IMR-90 (cell line): ENCODE data around the gene TP73. TPM values are rescaled to one million over a fixed set of nuclear protein-coding genes. Genes with fewer than 3 reads are reported as not detected.

ENCODE experiments used
- ATAC-seq: fragments of 200-7000 bp; cut with Tn5 transposase; 2 replicates; pipeline ENCODE4 v1.9.1; 2020; ENCODE audit warnings: low read depth, mild to moderate bottlenecking, moderate library complexity
- BruUV-seq: library from RNA; stranded (reverse); fragments of 400-500 nt; replicated peaks from 2 replicates; lab custom pipeline; 2021; lab: Mats Ljungman, UMichigan
- CTCF ChIA-PET: fragments of 300-600 bp; formaldehyde crosslinking; extraction: SDS; loops from one replicate; lab custom pipeline; 2021; ENCODE audit warnings: antibody characterized with exemption; lab: Yijun Ruan, JAX
- POLR2A ChIA-PET: fragments of 300-600 bp; sonication (Branson Sonifier 250); formaldehyde crosslinking; loops from one replicate; lab custom pipeline; 2022; ENCODE audit warnings: antibody characterized with exemption; ENCODE audit not compliant: unreplicated experiment; lab: Charles Lee
- DNase-seq: peaks from one replicate; pipeline ENCODE4 v3.0.0; 2013
- H2AFZ ChIP-seq: replicated peaks from 2 replicates; pipeline ENCODE3; 2013; ENCODE audit warnings: low read length, mild to moderate bottlenecking; ENCODE audit not compliant: poor library complexity
- H2AK5ac ChIP-seq: 2 replicates; pipeline ENCODE4 v1.6.1; 2013; ENCODE audit warnings: low read depth, low read length, inconsistent platforms
- H2AK9ac ChIP-seq: replicated peaks from 2 replicates; pipeline ENCODE3; 2013; ENCODE audit warnings: mild to moderate bottlenecking, low read depth, low read length, moderate library complexity; ENCODE audit not compliant: poor library complexity
- H2BK120ac ChIP-seq: 2 replicates; pipeline ENCODE4 v1.6.1; 2013; ENCODE audit warnings: low read depth, low read length, inconsistent platforms
- H2BK15ac ChIP-seq: 3 replicates; pipeline ENCODE4 v1.6.1; 2013; ENCODE audit warnings: low read depth, low read length, inconsistent platforms
- H2BK20ac ChIP-seq: 2 replicates; pipeline ENCODE4 v1.6.1; 2013; ENCODE audit warnings: low read depth, mild to moderate bottlenecking, inconsistent platforms, low read length, moderate library complexity
- H2BK5ac ChIP-seq: 2 replicates; pipeline ENCODE4 v1.6.1; 2013; ENCODE audit warnings: mild to moderate bottlenecking, low read depth, low read length, inconsistent platforms; ENCODE audit not compliant: poor library complexity, severe bottlenecking
- H3K14ac ChIP-seq: replicated peaks from 2 replicates; pipeline ENCODE4 v1.6.1; 2013; ENCODE audit warnings: low read depth, low read length, inconsistent platforms
- H3K18ac ChIP-seq: 2 replicates; pipeline ENCODE4 v1.6.1; 2013; ENCODE audit warnings: low read depth, low read length, control low read depth
- H3K23ac ChIP-seq: 2 replicates; pipeline ENCODE4 v1.6.1; 2013; ENCODE audit warnings: low read depth, low read length, inconsistent platforms
- H3K27ac ChIP-seq: 2 replicates; pipeline ENCODE4 v1.5.1; 2013; ENCODE audit warnings: mild to moderate bottlenecking, control low read depth, low read length; ENCODE audit not compliant: insufficient read depth
- H3K27me3 ChIP-seq: 2 replicates; pipeline ENCODE4 v1.6.1; 2013; ENCODE audit warnings: low read length; ENCODE audit not compliant: control insufficient read depth, insufficient read depth
- H3K36me3 ChIP-seq: 2 replicates; pipeline ENCODE4 v1.6.1; 2013; ENCODE audit warnings: low read length, mixed read lengths; ENCODE audit not compliant: control insufficient read depth, insufficient read depth
- H3K4ac ChIP-seq: 2 replicates; pipeline ENCODE4 v1.6.1; 2013; ENCODE audit warnings: low read depth, low read length, inconsistent platforms
- H3K4me1 ChIP-seq: 2 replicates; pipeline ENCODE4 v1.6.1; 2013; ENCODE audit warnings: low read length, mixed read lengths; ENCODE audit not compliant: control insufficient read depth, insufficient read depth
- H3K4me2 ChIP-seq: 2 replicates; pipeline ENCODE4 v1.6.1; 2013; ENCODE audit warnings: low read depth, mild to moderate bottlenecking, control low read depth, low read length, moderate library complexity
- H3K4me3 ChIP-seq: 2 replicates; pipeline ENCODE4 v1.5.1; 2013; ENCODE audit warnings: low read depth, mild to moderate bottlenecking, control low read depth, low read length, moderate library complexity; ENCODE audit not compliant: insufficient read depth
- H3K56ac ChIP-seq: 2 replicates; pipeline ENCODE4 v1.6.1; 2013; ENCODE audit warnings: low read length, inconsistent platforms; ENCODE audit not compliant: insufficient read depth; ENCODE audit errors: extremely low read depth
- H3K79me1 ChIP-seq, 2 experiments: 2 replicates each; pipeline ENCODE4 v1.6.1; 2013; ENCODE audit warnings: low read length in 2 of 2, inconsistent platforms in 1 of 2, low read depth in 1 of 2
- H3K9ac ChIP-seq: 2 replicates; pipeline ENCODE4 v1.6.1; 2013; ENCODE audit warnings: low read depth, low read length, control low read depth
- H3K9me1 ChIP-seq: 2 replicates; pipeline ENCODE4 v1.6.1; 2013; ENCODE audit warnings: low read length, inconsistent platforms; ENCODE audit not compliant: insufficient read depth
- H3K9me3 ChIP-seq: 2 replicates; pipeline ENCODE4 v1.6.1; 2013; ENCODE audit warnings: low read length; ENCODE audit not compliant: control insufficient read depth, insufficient read depth
- H4K20me1 ChIP-seq: 2 replicates; pipeline ENCODE4 v1.6.1; 2013; ENCODE audit warnings: low read length, inconsistent platforms; ENCODE audit not compliant: insufficient read depth
- H4K5ac ChIP-seq: 2 replicates; pipeline ENCODE4 v1.6.1; 2013; ENCODE audit warnings: mild to moderate bottlenecking, low read depth, low read length, control low read depth
- H4K8ac ChIP-seq, 2 experiments: 2 replicates each; pipeline ENCODE4 v1.6.1; 2013; ENCODE audit warnings: low read depth in 2 of 2, low read length in 2 of 2, control low read depth in 1 of 2, inconsistent platforms in 1 of 2
- H4K91ac ChIP-seq: 2 replicates; pipeline ENCODE4 v1.6.1; 2013; ENCODE audit warnings: low read depth, low read length, inconsistent platforms; ENCODE audit not compliant: insufficient read depth
- CEBPB ChIP-seq: IDR thresholded peaks from 2 replicates; pipeline ENCODE4 v1.6.1; 2012; ENCODE audit warnings: low read depth, low read length, improper control_type of control experiment
- CHD1 ChIP-seq: IDR thresholded peaks from 2 replicates; pipeline ENCODE4 v1.6.1; 2012; ENCODE audit warnings: low read depth, low read length, improper control_type of control experiment
- RAD21 ChIP-seq: IDR thresholded peaks from 2 replicates; pipeline ENCODE4 v1.6.1; 2012; ENCODE audit warnings: low read length, improper control_type of control experiment
- WGBS, 2 experiments: methylation state at CpG; one replicate each; pipeline versions ENCODE4 v1.1.5 to v1.1.7; 2013; ENCODE audit warnings: missing lambda C conversion rate in 2 of 2; ENCODE audit not compliant: insufficient read length in 1 of 2; ENCODE audit errors: extremely low coverage in 2 of 2; 5-methylcytosine and 5-hydroxymethylcytosine counted together
- dilution Hi-C: fragments of 300-500 bp; cut with HindIII; formaldehyde crosslinking; loops from one replicate; pipeline ENCODE4 v1.14.3; 2018; ENCODE audit warnings: low sequenced_read_pairs; ENCODE audit not compliant: unreplicated experiment
- in situ Hi-C: fragments of 300-500 bp; cut with MboI; formaldehyde crosslinking; loops from 3 replicates; pipeline ENCODE4 v1.14.3; 2019; ENCODE audit warnings: low sequenced_read_pairs, inconsistent platforms, mixed read lengths
- intact Hi-C: fragments of 100-400 bp; cut with micrococcal nuclease; formaldehyde crosslinking; loops from 2 replicates; pipeline ENCODE4 v1.10.0; 2022
- polyA plus RNA-seq, 3 experiments: library from polyadenylated mRNA; depleted of rRNA; stranded (reverse); fragments of >200 nt; gene quantifications; 2 replicates each; pipeline ENCODE4 v1.2.3, GENCODE V29; 2012; ENCODE audit warnings: low replicate concordance in 1 of 3
- total RNA-seq: library from RNA; depleted of rRNA; stranded (reverse); fragments of >200 nt; gene quantifications from 2 replicates; pipeline ENCODE4 v1.2.3, GENCODE V29; 2012

TP73 gene
- total and polyA plus RNA-seq, 2 of the 4 experiments (the other 2 are of a cell fraction): not detected

DNA sequence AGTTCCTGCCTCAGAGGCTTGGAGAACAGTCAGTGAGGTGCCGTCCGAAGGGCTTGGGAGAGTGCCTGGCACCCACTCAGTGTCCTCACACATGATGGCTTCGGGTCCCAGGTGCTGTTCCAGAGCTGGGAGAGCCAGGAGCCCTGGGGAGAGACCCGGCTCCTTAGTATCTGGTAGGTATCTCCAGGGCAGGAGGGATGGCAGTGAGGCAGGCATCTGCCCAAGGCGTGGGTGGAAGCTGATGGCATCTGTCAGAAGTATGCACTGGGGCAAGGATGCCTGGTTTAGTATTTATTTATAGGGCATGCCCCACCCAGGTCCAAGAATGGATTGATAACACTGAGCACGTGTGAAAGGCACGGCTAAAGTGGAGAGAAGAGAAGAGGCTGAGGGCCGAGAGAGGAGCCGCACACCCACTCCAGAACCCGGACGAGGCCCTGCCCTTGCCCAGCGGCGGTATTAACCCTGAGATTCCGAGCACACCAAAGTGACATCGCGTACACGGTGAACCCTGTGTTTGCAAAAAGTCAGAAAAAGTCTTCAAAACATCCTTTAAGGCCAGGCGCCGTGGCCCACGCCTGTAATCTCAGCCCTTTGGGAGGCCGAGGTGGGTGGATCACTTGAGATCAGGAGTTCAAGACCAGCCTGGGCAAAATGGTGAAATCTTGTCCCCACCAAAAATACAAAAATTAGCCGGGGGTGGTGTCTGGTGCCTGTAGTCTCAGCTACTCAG, 2.4 kb downstream of the TP73 start (continued):
- no peak for TF ChIP-seq RAD21

DNA sequence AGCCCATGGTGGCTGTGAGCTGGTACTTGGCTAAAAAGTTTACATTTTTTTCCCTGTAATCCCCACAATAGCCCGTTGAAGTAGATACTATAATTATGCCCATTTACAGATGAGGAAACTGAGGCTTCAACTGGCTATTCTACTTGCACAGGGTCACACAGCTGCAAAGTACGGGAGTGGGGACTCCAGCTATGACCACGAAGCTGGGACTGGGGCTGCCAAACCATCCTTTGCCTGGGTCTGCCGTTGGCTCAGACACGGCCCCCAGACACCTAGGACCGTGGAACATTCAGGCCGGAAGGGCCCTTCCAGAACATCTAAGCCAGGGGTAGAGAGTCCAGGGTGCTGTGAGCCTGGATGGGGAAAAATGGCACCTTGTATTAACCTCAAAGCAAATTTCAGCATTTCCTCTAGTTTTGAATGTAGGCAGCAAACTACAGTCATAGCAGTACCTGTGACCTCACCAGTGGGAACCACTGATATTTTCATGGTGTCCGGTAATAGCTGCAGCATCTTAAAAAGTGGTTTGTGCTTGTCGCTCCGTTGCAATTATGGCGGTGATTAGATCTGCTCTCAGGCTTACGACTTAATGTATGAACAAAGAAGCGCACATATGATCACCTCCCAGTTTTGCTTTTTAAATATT, 4.3 kb downstream of the TP73 start:
- Histone ChIP-seq H3K27me3 (peaks cover 66% of the 10 kb centered on the region), H4K5ac (no peak overlapping the region), H3K4ac (no peak overlapping the region), H3K23ac (no peak overlapping the region), H3K4me3 (no peak overlapping the region), H3K18ac (no peak overlapping the region), H3K14ac (no peak overlapping the region), H4K20me1 (no peaks in the 10 kb centered on the region; the same call in 1 of the 2 replicates), H2BK120ac (no peak overlapping the region), H3K56ac (no peak overlapping the region), H4K91ac (no peak overlapping the region), H2BK5ac (no peak overlapping the region), H3K9ac (no peak overlapping the region), H2AFZ (no peak overlapping the region), H3K9me3 (no peaks in the 10 kb centered on the region), H4K8ac (no peak overlapping the region), H3K79me1 (no peaks in the 10 kb centered on the region), H3K9me1 (no peaks in the 10 kb centered on the region), H3K4me2 (no peak overlapping the region), H2BK15ac (no peak overlapping the region), H2BK20ac (no peak overlapping the region), H3K36me3 (no peaks in the 10 kb centered on the region), H3K4me1 (no peaks in the 10 kb centered on the region), H3K27ac (no peak overlapping the region), H2AK9ac (no peak overlapping the region), H2AK5ac (no peak overlapping the region)
- whole genome bisulfite sequencing, 2 experiments: 92% methylated on average over 2 of the region's 13 CpGs; no CpG with 5 or more reads in 1 of the 2 experiments
- in situ Hi-C loops (no loop called here), dilution Hi-C loops (no loop called here), intact Hi-C loops (no loop called here)
- ATAC-seq (no peak), DNase-seq (no peak)
- no TSS peak for BruUV-seq
- ChIA-PET POLR2A (no interaction called here), CTCF (interaction anchor here (2.1 kb wide), 1 partner anchor 12 kb away, joined by 6 read pairs; no protein-coding TSS in a partner anchor)
- TF ChIP-seq CHD1 (no peak), CEBPB (no peak)
